Activated CD4-positive, alpha-beta T cell treated with anti-CD3 and anti-CD28 coated beads for 1 hour (primary cell): ENCODE results near the gene ATP1A1.

Experiments used
- DNase-seq: peaks from one replicate; pipeline ENCODE4 v3.0.0-alpha.2; 2020

Gene ATP1A1

DNA sequence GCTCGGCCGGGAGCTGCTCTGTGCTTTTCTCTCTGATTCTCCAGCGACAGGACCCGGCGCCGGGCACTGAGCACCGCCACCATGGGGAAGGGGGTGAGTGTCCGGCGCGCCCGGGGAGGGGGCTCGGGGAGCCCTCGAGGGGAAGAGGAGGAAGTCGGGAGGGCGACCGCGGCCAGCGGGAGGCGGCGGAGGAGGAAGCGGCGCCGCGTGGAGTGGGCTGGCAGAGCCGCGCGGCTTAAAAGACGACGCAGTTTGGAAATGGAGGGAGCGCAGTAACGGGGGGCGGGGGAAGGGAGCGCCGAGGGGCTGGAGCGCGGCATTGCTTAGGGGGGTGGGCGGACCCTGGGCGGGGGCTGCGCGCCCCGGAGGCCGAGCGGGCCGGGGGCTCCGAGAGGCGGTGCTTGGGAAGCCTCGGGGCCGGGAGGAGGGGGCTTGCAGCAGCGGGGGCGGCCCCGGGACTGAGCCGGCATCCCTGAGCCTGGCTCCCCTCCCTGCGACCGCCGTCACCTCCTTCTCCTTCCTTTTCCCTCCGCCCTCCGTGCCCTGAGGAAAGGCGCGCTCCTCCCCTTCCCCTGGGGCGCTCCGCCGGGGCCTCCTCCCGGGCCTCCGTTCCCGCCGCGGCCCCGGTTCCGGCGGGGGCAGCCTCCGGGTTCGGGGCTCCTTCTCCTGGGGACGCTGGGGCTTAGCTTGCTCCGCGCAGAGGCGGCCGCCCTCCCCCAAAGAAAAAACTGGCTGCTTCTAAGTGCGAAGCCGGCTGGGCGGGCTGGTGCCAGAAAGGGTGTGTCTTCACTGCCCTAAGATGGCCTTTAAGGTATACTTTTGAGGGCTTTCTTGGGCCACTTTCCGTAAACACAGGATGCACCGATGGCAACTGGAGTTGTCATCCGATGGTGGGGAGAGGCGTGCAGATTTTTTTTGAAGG lies 648 bp downstream of the ATP1A1 start:
- peak; percentile 41 for DNase-seq

DNA sequence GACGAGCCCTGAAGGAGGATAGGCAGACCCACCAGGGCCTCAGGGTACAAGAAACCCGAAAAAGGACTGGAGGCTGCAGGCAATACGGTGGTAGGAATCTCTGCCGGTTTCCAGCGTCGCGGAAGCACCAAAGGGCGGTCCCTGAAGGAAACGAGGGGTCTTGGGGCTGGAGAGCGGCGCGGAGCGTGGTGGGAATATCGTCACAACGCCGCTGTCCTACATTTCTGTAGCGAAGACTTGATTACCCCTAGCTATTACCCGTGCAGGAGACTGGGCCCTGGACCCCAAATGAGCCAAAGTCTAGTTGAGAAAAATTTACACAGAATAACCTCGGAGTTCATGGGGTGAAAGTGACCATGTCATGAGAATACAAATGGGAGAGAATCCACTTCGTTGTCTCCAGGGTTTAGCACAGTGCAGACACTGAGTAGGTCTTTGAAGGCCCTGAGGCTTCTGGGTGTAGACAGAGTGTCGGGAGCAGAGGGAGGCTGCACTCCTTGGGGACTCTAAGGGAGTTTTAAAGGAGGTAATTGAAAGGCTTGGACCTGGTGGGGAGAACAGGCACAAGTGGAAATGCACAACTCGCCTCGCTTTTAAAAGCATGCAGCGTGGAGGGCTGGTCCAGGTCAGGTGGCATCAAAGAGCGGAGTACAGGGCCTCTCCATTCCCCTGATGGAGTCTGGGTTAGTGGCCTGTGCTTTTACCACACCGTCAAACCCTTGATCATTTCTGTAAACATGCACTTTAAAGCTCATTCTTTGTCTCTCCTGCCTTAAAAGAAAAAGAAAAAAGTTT lies 1.5 kb downstream of the ATP1A1 start:
- DNase-seq: no peak

DNA sequence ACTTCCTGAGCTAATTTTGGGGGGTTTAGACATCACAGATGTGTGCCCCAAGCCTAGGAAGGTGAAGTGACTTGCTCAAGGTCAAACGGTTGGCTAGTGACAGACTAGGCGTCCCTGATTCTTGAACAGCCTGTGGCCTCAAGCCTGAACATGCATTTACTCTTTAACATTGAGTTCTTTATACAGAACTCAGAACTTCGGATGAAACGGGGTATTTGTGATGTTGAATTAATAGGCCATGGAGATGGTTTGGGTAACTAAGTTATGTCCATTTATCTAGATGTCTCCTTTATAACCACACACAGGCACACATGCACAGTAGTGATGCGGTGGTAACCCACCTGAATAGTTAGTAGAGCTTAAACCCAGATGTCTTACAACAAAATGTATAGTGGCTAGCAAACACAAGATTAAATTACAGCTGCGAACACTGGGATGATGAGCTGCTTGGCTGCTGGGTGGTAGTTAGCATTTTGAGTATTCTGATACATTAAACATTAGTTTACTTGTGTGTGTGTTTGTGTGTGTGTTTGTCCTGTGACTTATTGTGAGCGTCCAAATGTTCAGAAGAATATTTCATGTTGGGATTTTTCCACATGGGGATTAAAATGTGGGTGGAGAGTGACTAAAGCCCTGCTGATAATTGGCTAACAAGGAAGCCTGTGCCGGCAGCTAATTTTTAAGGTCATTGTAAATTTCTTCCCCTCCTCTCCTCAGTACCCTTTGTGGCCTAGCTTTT lies 2.3 kb downstream of the ATP1A1 start:
- no peak for DNase-seq

DNA sequence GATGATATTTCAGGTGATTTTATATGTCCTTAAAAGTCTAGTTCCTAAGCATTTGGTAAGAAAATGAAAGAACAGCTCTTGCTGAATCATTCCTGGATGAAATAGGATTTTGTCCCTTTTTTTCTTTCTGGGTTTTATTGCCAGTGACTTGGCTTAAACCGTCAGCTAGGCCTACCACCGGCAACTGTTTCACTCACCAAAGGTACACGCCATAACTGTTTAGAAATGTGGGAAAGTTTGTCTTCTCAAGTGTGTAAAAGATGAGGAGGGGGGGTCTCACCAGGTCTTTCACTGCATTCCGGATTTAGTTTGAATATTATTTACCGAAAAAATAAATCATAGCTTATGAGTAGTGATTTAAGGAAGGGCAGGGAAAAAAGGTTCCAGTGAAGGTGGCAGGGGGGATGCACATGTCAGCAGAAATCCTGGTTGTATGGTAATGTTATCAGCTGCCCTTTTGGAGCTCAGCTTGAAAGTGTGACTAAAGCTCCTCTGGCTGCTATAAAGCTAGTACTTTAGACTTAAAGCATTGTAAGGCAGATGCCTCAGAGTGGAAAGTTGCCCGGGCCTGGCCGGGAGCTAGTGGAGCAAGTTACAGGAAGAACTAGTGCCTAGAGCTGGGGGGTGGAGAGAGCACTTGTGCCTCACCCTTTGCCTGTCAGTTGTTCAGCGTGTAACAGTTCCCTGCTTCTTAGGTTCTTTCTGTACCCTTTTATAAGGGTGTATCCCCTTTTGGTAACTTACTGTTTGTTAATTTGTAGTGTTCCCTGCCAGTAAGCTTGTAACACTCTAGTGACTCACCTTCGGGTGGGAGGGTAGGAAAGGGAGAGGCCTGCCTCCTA lies 3.1 kb downstream of the ATP1A1 start:
- DNase-seq: peak; percentile 34

DNA sequence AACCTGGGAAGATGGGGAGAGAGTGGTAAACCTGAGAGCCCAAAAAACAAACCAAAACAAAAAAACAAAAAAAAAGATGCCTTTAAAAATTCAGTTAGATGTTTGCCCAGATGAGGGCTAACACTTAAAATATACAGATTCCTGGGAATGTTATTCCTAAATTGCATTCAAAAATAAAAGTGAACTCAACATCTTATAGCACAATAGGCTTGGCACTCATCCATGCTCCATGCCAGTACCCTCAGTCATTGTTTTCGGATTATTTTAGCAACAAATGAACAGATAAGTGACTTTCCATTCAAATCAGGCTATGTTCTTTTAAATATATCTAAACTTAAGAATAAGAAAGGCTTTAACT lies 3.7 kb downstream of the ATP1A1 start:
- no peak for DNase-seq

DNA sequence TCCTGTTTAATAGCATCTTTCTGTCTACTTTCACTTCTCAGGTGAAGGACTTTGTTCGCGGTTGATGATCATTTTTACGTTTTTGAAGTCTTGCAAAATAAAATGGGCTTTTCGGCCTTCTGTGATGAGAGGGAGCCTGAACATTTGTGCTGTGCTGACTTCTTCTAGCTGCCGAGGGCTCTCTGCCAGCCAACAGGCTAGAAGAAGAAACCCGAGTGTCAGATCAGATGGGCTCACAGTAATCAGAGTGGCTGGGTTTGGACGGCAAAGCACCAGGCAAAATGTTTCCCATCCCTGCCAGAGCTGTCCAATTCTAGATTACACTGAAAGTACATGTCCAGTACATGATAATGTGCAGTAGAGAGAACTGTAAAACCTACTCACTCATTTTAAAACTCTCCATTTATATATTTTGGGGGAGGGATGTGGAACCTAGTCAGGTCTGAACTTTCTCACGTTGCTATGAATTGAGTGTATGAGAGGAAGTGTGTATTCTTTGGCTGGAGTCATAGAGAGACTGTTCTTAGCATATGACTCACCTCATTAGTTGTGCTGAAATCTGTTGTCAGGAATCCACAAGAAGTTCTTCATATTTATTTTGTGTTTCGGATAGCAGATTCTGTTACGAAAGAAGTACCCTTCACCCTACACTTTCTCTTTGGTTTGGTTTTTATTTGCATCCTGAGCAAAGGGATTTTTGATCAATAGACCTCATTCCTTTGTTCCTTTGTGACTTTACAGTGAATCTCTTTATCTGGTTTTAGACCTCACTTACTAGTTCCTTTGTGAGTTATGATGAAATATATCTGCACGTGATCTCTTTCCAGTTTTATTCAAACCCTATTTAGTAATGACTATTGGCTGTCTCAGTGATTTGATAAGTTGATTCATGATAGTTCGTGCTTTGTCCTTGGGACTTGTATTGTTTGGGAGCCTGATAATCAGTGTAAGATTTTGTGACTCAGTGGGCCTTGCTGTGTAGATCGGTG lies 4.8 kb downstream of the ATP1A1 start:
- no peak for DNase-seq

DNA sequence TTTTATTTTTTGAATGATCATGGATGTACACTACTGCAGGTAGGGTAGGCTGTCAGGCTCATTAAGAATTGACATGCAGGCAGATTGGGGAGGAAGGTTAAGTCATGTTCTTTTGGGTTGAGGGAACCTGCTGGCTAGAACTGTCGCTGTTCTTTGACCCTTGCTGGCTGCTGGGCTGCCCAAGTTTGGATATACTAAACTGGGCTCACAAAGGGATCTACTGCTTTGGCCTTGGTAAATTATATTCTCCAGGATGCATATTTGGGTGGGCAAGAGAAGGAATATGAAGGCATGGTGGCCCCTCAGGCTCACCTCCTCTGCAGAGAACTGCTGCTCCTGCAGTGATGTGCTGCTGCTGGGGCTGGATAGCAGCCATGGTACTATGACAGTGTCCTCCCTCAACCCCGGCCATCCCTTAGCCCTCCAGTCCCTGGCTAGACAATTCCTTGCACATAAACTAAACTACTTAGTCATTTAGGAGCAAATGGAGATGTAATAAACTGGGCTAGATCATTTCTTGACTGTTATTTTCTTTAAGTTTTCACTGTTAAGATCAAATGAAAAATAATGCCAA lies 6.1 kb downstream of the ATP1A1 start:
- no peak for DNase-seq

DNA sequence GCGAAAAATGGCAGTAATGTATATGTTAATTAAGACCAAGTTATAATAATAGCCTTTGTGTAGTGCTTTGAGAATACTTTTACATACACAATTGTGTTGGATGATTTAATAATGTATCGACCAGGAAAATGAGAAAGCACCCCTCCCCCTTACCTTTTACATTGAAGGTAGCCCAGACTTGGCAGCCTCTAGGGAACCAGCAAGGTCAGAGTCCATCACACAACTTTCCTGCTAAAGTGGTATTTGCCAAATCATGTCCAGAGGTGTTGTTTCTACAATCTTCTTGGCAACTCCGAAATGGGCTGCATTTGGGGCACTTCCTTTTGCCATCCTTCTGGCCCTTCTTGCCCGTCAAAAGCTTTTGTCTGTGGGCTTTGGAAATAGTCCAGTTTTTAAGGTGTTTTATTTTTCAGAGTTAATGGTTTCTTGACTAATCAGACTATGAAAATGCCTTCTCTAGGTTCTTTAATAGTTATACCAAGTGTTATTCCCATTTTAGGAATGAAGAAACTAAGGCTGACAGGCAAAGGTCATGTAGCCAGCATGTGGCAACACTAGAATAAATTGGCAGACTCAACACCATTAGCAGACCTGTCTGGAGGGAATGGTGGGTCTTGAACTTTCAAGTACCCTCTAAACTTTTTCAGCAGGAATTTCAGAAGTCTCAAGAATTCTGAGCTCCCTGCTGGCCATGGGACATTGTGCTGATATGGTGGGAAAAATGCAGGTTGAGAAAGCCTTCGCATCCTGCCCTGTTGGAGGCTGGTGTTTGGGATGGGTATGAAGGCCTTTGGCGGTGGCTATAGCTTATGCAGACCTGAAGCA lies 6.8 kb downstream of the ATP1A1 start:
- DNase-seq: no peak

DNA sequence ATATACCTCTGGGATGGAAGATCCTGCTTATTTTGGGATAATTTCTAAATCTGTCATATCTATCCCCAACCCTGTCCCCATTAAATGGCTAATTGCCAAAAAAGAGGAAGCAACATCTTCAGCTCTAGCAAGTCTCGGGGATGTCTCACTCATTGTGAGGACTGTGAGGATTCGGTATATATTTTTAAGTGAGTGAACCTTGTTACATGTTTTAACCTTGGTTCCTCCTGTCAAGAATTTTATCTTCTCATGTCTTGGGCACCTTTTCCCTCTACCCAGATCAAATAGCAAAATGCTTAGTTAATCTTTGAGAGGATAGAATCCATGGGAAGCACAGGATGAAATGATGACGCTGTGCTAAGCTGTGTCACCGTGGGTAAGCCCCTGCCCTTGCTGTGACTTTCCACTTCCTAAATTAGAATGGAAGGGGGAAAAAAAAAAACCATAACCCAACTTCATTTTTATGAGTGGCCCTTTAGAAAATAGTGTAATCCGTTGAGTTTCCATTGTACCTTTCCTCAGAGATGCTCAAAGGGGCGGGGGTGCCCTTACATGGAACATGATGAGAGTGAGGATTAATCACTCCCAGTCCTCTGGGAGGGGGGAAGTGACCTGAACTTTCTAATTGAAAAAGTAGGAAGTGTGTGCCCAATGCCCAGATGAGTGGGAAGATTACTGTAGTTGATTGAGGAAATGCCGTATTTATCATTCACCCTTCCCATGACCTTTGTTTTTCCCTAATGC lies 7.6 kb downstream of the ATP1A1 start:
- DNase-seq: no peak

DNA sequence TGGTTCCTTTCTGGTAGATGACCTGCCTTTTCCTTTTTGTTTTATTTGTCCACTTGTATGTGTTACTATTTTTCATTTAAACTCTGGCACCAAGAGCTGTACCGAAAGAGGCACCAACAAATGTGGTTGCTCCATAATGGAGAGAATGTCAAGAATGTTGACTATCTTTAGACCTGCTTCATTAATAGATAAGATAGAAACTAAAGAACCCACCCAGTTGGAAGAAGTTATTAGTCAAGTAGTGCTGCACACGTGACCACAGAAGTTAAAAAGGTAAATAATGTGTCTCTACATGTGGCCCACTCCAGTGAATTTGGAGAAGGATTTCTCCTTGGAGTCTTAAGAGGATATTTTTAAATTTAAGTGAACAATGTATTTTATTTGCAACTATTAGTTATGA lies 9.3 kb downstream of the ATP1A1 start:
- no peak for DNase-seq

DNA sequence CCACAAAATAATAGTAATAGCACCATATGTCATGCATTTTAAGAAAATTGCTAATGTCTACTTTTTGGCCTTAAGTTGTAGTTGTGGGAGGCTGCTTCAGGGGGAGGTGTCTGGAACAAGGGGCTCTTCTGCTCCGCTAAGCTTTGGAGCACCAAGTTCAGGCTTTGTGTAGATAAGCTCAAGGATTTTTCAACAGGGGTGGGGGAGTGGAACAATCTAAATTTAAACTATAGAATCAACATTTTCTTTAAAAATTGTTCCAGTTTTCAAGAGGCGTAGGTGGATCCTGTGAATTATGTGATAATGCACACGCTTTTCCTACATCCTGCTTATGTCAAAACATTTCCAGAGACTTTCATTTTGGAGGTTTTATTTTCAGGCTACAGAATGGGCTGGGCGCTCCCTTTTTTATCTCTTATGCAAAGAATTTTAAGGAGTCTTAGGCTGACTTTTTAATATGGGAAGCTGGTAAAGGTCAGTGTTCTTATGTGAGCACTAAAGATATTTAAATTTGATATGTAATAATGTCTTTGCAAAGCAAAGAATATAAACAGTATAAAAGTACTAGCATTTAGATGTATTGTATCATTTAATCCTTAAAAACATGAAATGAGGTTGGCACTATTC lies 9.9 kb downstream of the ATP1A1 start:
- DNase-seq: no peak

DNA sequence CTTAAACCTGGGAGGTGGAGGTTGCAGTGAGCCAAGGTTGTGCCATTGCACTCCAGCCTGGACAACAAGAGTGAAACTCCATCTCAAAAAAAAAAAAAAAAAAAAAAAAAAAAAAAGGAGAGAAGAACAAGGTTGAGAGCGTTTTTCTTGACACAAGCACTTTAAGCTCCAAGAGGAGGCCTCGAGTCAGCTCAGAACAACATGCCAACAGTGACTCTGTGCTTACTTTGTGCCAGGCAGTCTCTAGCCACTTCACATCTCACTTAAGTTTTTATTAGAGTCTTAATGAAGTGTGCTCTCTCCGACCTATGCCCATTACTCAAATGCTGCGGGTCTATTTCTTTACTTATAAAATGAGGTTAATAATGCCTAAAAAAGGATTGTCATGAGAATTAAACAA lies 13.0 kb downstream of the ATP1A1 start:
- DNase-seq: no peak

DNA sequence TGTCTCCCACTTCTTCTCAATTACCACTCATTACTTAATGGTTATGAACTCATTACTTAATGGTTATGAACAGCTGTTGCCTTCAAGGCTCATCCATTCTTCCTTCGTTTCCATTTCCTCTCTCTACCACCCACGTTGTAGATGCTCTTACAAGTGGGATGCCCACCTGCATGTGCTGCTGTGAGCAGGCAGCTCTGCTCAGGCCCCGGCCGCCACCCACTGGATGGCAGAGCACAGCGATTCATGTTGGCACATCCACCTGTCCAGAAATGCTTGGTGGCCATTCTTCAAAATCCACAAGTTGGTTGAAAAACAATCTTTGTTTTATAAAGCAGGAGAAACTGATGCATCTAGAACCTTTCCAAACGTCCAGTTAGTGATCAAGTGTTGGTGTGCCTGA lies 14.5 kb downstream of the ATP1A1 start:
- no peak for DNase-seq

DNA sequence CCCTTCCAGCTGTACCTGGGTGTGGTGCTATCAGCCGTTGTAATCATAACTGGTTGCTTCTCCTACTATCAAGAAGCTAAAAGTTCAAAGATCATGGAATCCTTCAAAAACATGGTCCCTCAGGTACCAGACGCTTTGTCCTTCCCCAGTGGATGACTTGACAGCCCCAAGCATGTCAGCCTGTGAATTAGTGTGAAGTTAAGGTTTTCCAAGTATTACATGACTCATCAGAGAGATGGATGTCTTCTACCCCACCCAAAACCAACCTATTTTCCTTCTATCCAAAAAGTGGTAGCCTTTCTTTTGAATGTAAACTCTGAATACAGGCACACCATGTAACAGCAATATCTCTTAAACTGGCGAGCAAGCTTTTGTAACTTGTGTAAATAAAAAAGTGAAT lies 15.1 kb downstream of the ATP1A1 start:
- no peak for DNase-seq

DNA sequence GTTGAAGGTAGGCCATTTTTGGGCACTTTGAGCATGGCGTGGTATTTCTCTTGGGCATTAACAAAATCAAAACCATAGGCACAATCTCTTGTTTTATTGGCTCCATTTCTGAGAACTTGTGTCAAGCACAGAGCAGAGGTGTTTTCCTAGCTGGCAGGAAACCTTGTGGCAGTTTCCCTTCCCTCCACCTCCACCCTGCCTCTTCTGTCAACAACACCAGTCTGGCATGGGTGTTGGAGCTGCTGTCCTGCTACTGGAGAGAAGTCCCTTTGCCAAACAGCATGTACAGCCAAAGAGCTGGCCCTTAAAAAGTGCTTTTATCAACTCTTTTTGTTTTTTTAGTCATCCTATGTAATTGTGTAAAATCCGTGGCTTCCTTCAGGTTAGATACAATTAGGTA lies 16.0 kb downstream of the ATP1A1 start:
- DNase-seq: no peak

DNA sequence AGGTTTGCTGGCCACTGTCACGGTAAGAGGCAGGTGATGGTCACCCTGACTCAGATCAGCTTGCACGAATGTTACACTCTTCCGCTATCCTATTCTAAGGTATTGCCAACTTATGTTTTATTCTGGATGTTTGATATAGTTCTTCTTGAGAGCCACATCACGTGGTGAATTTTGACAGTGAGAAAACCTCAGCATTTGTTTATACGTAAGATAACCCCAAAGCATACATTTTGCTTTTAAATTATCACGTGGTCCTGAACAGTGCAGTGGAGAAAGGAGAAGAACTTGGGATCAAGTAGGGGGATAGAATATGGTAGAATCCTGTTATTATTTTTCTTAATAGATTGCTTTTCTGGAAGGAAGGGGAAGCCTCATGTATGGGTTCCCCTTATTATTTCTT lies 16.6 kb downstream of the ATP1A1 start:
- DNase-seq: no peak

DNA sequence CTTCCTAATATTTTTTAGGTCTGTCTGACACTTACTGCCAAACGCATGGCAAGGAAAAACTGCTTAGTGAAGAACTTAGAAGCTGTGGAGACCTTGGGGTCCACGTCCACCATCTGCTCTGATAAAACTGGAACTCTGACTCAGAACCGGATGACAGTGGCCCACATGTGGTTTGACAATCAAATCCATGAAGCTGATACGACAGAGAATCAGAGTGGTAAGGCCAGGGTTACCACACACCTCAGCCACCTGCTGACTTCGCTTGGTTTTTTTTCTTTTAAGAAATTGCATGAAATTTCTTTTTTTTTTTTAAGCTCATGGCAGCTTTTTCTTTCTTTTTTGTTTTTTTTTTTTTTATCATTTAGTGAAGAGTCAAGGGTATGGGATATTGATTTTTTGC lies 17.2 kb downstream of the ATP1A1 start:
- no peak for DNase-seq

DNA sequence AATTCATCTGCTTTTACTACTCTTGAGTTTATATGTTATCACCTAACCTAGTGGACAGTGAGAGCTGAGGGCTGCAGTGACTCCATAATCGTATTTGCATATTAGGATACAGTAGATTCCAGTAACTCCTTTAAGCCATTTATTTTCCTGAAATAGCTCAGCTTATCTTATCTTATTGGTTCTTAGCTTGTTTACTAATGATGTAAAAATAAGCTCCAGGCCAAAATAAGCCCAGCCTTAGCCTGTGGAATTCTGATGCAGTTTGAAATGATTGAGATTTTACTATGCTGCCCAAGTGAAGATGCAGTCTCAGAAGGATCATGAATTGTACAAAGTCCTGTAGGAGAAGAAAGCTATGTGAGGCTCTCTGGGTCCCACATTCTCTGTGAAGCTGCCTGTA lies 18.1 kb downstream of the ATP1A1 start:
- no peak for DNase-seq
